Lower leg skin (tissue), 3 donors: Measurements from ENCODE around the gene CAMTA1.

Experiments
- CTCF ChIP-seq, 3 donors: fragments of 450-650 bp; IDR thresholded peaks; one replicate each; pipeline ENCODE4 v1.5.1; 2016; ENCODE audit warnings: antibody characterized with exemption in 3 of 3, mild to moderate bottlenecking in 3 of 3, moderate library complexity in 2 of 3
- POLR2A ChIP-seq, 2 donors: fragments of 450-650 bp; IDR thresholded peaks; one replicate each; pipeline ENCODE4 v1.6.1; 2016 to 2017; ENCODE audit warnings: antibody characterized with exemption in 2 of 2, mild to moderate bottlenecking in 1 of 2, moderate library complexity in 1 of 2

GRCh38 chr1:7293702-7294629, 508.7 kb downstream of the CAMTA1 start:
- no peak for TF ChIP-seq POLR2A (IDR thresholded peaks at IDR 0.05)
- no peak for TF ChIP-seq CTCF (IDR thresholded peaks at IDR 0.05)
